Thyroid gland (tissue), 4 donors: ENCODE results near the gene GATA3. TPM values are rescaled to one million over a fixed set of nuclear protein-coding genes. Genes with fewer than 3 reads are reported as not detected.

Experiments used
- DNase-seq, 2 donors: peaks; one replicate each; pipeline ENCODE4 v3.0.0-alpha.2; 2019
- H3K27ac ChIP-seq, 3 donors: fragments of 200-600 bp; sonication (generic); 1 replicate in 2 of 3; 2 replicates in 1 of 3; pipeline ENCODE4 v1.5.1; 2016 to 2019; ENCODE audit warnings: mild to moderate bottlenecking in 1 of 3, moderate library complexity in 1 of 3
- H3K27me3 ChIP-seq: fragments of 200-600 bp; sonication (generic); one replicate; pipeline ENCODE4 v1.5.1; 2019
- H3K36me3 ChIP-seq, 2 donors: fragments of 200-600 bp; sonication (generic); one replicate each; pipeline ENCODE4 v1.5.1; 2016 to 2019
- H3K4me1 ChIP-seq, 2 donors: fragments of 200-600 bp; sonication (generic); one replicate each; pipeline ENCODE4 v1.5.1; 2017 to 2019
- H3K4me3 ChIP-seq, 3 donors: fragments of 200-600 bp; sonication (generic); replicated peaks in 1 of 3; 1 replicate in 2 of 3; 2 replicates in 1 of 3; pipeline ENCODE4 v1.5.1; 2016; ENCODE audit warnings: mild to moderate bottlenecking in 1 of 3
- H3K9me3 ChIP-seq: fragments of 200-600 bp; sonication (generic); one replicate; pipeline ENCODE4 v1.5.1; 2017
- POLR2A ChIP-seq, 2 donors: fragments of 450-650 bp; IDR thresholded peaks; one replicate each; pipeline ENCODE4 v1.6.1; 2017; ENCODE audit warnings: antibody characterized with exemption in 2 of 2, mild to moderate bottlenecking in 2 of 2, moderate library complexity in 1 of 2
- WGBS, 2 donors: methylation state at CpG; one replicate each; pipeline ENCODE4 v1.1.5; 2017; 5-methylcytosine and 5-hydroxymethylcytosine counted together
- intact Hi-C: fragments of 100-400 bp; cut with DNase I; formaldehyde crosslinking; loops from one replicate; pipeline ENCODE4 v1.15.1; 2023
- total RNA-seq, 4 donors: library from RNA; depleted of rRNA; stranded (reverse); fragments of >200 nt; gene quantifications; one replicate each; pipeline ENCODE4 v1.2.3, GENCODE V29; 2016
- TF ChIP-seq, protein P1 (sequence below), 6 experiments: fragments of 200-600 bp in 3 of 6; fragments of 450-650 bp in 3 of 6; sonication (generic) in 3 of 6; IDR thresholded peaks; one replicate each; pipeline ENCODE4 v1.5.1; 2016 to 2019; ENCODE audit warnings: antibody characterized with exemption in 6 of 6, mild to moderate bottlenecking in 2 of 6, inconsistent platforms in 1 of 6, moderate library complexity in 1 of 6

The GATA3 gene
- total RNA-seq, 4 donors from 2014 or later: 1.1 to 3.8 (median 1.9) TPM

DNA sequence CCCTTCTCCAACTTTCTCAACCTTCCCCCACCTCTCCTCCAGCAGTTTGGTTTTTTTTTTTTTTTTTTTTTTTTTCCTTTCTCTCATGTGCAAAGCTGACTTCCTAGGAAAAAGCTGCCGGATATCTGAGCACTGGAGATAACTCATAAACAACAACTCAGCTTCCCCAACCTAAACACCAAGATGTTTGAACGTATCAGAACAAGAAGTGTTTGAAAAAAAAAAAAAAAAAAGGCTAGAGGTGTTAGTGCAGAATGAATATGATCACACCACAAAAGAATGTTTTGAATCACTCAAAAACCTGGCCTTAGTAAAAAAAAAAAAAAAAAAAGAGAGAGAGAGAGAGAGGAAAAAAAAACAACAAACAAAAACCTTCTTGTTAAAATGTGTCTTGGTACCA, 11.2 kb downstream of the GATA3 start:
- no peaks in the 10 kb centered on the region for H3K4me1 ChIP-seq
- WGBS, 2 donors: 64 to 69% methylated on average over 2 of the region's 2 CpGs
- H3K36me3 ChIP-seq: peaks cover 6% of the 10 kb centered on the region in 2 donors
- H3K27ac ChIP-seq: no peak overlapping the region
- no peak for TF ChIP-seq POLR2A (IDR thresholded peaks at IDR 0.05)
- TF ChIP-seq, protein P1, sequence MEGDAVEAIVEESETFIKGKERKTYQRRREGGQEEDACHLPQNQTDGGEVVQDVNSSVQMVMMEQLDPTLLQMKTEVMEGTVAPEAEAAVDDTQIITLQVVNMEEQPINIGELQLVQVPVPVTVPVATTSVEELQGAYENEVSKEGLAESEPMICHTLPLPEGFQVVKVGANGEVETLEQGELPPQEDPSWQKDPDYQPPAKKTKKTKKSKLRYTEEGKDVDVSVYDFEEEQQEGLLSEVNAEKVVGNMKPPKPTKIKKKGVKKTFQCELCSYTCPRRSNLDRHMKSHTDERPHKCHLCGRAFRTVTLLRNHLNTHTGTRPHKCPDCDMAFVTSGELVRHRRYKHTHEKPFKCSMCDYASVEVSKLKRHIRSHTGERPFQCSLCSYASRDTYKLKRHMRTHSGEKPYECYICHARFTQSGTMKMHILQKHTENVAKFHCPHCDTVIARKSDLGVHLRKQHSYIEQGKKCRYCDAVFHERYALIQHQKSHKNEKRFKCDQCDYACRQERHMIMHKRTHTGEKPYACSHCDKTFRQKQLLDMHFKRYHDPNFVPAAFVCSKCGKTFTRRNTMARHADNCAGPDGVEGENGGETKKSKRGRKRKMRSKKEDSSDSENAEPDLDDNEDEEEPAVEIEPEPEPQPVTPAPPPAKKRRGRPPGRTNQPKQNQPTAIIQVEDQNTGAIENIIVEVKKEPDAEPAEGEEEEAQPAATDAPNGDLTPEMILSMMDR (IDR thresholded peaks at IDR 0.05): no peak
- H3K9me3 ChIP-seq: no peaks in the 10 kb centered on the region
- intact Hi-C loops: no loop called here
- no peak overlapping the region for H3K4me3 ChIP-seq
- no peak for DNase-seq
- no peaks in the 10 kb centered on the region for H3K27me3 ChIP-seq

DNA sequence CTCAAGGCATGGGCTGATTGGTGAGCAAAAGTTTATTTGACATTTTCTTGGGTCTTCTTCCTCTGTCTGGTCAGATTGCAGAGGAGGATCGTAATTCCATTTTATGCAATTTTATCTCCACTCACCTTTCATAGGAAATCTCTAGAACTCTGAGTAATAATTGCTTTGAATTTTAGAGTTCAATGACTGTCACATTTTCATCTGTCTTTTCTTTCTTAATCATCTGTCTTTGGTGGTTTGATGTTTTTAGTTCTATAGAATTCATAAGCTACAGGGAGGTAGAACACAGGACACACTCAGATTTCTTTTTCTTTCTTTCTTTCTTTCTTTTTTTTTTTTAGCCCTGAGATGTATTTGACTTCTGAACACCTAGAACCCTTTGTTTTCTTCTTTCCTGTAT, 11.6 kb downstream of the GATA3 start:
- H3K4me3 ChIP-seq: no peak overlapping the region
- no peaks in the 10 kb centered on the region for H3K4me1 ChIP-seq
- no peak overlapping the region for H3K27ac ChIP-seq
- no peak for DNase-seq
- intact Hi-C loops: no loop called here
- peaks cover 6% of the 10 kb centered on the region in 2 donors for H3K36me3 ChIP-seq
- no peaks in the 10 kb centered on the region for H3K27me3 ChIP-seq
- TF ChIP-seq POLR2A (IDR thresholded peaks at IDR 0.05): no peak
- TF ChIP-seq, protein P1 (IDR thresholded peaks at IDR 0.05): no peak
- H3K9me3 ChIP-seq: no peaks in the 10 kb centered on the region
- WGBS, 2 donors: 82 to 87% methylated on average over 1 of the region's 1 CpG

DNA sequence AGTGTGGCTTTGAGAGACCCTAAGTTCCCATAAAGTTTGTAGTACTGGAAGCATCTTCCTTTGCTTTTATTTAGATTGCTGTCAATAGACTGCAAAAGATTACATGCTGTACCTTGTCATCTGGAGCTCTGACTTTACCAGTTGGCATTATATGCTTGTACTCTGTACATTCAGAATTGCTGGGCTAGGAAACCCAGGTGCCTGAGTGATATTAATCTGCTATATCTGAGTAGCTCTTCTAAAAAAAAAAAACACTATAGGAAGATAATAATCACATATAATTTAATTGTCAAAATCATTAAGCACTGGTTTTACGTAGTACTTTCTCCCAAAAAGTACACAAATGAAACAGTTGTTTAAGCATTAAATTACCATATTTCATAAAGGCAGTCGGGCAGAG, 12.3 kb downstream of the GATA3 start:
- no peak for DNase-seq
- Histone ChIP-seq H3K4me3 (no peak overlapping the region), H3K4me1 (no peaks in the 10 kb centered on the region), H3K36me3 (peaks cover 6% of the 10 kb centered on the region in 2 donors), H3K27me3 (no peaks in the 10 kb centered on the region), H3K9me3 (no peaks in the 10 kb centered on the region), H3K27ac (no peak overlapping the region)
- WGBS, 2 donors: 93 to 97% methylated on average over 2 of the region's 2 CpGs
- intact Hi-C loops: no loop called here
- TF ChIP-seq, protein P1 (IDR thresholded peaks at IDR 0.05): no peak
- no peak for TF ChIP-seq POLR2A (IDR thresholded peaks at IDR 0.05)

DNA sequence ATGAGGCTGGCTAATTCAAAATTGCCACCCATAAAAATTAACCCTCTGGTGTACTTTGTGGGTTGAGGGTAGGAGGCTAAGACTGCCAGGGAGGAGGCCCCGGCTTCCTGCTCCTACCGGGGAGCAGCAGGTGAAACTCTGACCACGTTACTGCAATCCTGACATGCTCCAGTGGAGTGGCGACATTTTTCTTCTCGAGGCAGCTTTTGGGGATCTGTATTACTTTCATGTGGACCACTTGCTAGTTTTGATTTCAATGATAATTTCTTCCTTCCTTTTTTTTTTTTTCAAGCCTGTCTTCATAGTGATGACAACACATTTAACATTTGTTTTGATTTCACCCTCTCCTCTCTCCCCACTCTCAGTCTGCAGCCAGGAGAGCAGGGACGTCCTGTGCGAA, 14.6 kb downstream of the GATA3 start:
- intact Hi-C loops: no loop called here
- WGBS, 2 donors: 85 to 95% methylated on average over 7 of the region's 7 CpGs
- no peaks in the 10 kb centered on the region for H3K27me3 ChIP-seq

DNA sequence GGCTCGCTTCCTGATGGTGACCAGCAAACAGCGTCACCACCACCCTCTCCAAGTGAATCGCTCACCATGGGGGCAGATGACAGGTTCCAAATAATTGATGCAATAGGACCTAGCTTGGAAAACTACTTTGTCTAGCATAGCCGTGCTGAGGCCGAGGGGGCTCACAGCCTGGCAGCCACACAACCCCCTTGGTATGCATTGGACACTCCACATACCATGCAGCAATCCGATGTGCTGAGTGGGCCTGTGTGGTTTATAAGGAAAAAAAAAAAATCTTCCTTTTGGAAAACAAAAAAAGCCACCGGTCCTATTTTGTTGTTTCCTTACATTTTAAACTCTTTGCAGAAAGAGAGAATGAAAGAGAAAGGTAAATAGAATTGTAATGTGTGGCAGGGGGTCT, 15.1 kb downstream of the GATA3 start:
- intact Hi-C loops: no loop called here
- no peaks in the 10 kb centered on the region for H3K27me3 ChIP-seq
- no peak for DNase-seq

More for the DNA sequence above, 14.6 kb downstream of the GATA3 start:
- H3K4me1 ChIP-seq: no peaks in the 10 kb centered on the region
- no peak overlapping the region for H3K27ac ChIP-seq
- no peak overlapping the region for H3K4me3 ChIP-seq
- TF ChIP-seq, protein P1 (IDR thresholded peaks at IDR 0.05): no peak
- TF ChIP-seq POLR2A (IDR thresholded peaks at IDR 0.05): no peak
- H3K36me3 ChIP-seq: peaks cover 6% of the 10 kb centered on the region in 2 donors
- DNase-seq: no peak
- no peaks in the 10 kb centered on the region for H3K9me3 ChIP-seq

More for the DNA sequence above, 15.1 kb downstream of the GATA3 start:
- peaks cover 3 to 6% of the 10 kb centered on the region in 2 donors for H3K36me3 ChIP-seq
- no peaks in the 10 kb centered on the region for H3K4me1 ChIP-seq
- H3K27ac ChIP-seq: no peak overlapping the region
- TF ChIP-seq, protein P1 (IDR thresholded peaks at IDR 0.05): no peak
- no peak for TF ChIP-seq POLR2A (IDR thresholded peaks at IDR 0.05)
- no peaks in the 10 kb centered on the region for H3K9me3 ChIP-seq
- no peak overlapping the region for H3K4me3 ChIP-seq
- WGBS, 2 donors: 90 to 94% methylated on average over 7 of the region's 7 CpGs
